Mucosa of descending colon (tissue), 3 donors: ENCODE data around the gene RICTOR. TPM values are rescaled to one million over a fixed set of nuclear protein-coding genes. Genes with fewer than 3 reads are reported as not detected.

Source experiments
- ATAC-seq: fragments of 200-7000 bp; cut with Tn5 transposase; one replicate; pipeline ENCODE4 v1.9.1; 2020; ENCODE audit warnings: mild to moderate bottlenecking, moderate library complexity
- DNase-seq, 3 donors: peaks; one replicate each; pipeline ENCODE4 v3.0.0-alpha.2; 2020
- H3K36me3 ChIP-seq: fragments of 200-600 bp; one replicate; pipeline ENCODE4 v1.8.0; 2021; ENCODE audit warnings: low read depth, mild to moderate bottlenecking
- H3K4me1 ChIP-seq: fragments of 200-600 bp; one replicate; pipeline ENCODE4 v1.8.0; 2021; ENCODE audit warnings: low read depth, mild to moderate bottlenecking
- H3K4me3 ChIP-seq: fragments of 200-600 bp; one replicate; pipeline ENCODE4 v1.8.0; 2021; ENCODE audit warnings: mild to moderate bottlenecking
- H3K9me3 ChIP-seq: fragments of 200-600 bp; one replicate; pipeline ENCODE4 v1.8.0; 2021; ENCODE audit warnings: mild to moderate bottlenecking
- CTCF ChIP-seq: fragments of 200-600 bp; IDR thresholded peaks from one replicate; pipeline ENCODE4 v1.8.0; 2022; ENCODE audit warnings: antibody characterized with exemption, mild to moderate bottlenecking
- intact Hi-C, 2 donors: fragments of 100-400 bp; cut with DNase I in 1 of 2; cut with micrococcal nuclease in 1 of 2; formaldehyde crosslinking; loops; one replicate each; pipeline versions ENCODE4 v1.11.0 to v1.11.1; 2022; cut with DNase I, micrococcal nuclease
- total RNA-seq, 3 donors: library from RNA; stranded (reverse); fragmentation: NEBNext Ultra II Directional in 2 of 3; extraction: Animal tissue kit (Norgen Biotek cat#: 25700) in 2 of 3; gene quantifications; one replicate each; pipeline versions ENCODE4 v1.2.1 to v1.2.4, GENCODE V29; 2021 to 2023
- donor health status: DM: no; HTN: no; CAD: no; lungs with moderate emphysema.
- donor health status: DM: no; HTN: no; CAD: no.
- donor health status: DM: no; HTN: yes; CAD: no.

Gene RICTOR
- total RNA-seq, 3 donors from 2014 or later, result 24.3 to 41.9 (median 36.5) TPM

- Histone ChIP-seq H3K36me3 (no peaks in the 10 kb centered on the region), H3K4me3 (peak overlapping the region; percentile 83), H3K4me1 (peaks cover 5% of the 10 kb centered on the region), H3K9me3 (no peaks in the 10 kb centered on the region)
- intact Hi-C loops, result loop anchor here in 1 of 2 donors (10.0 kb wide), 1 partner anchor 79 kb away; no protein-coding TSS in a partner anchor
- no peak for TF ChIP-seq CTCF
- ATAC-seq (peak; percentile 65), DNase-seq (peak in 1 of 3 donors; percentile 79)
Measured at GRCh38 chr5:39073767-39074016, 507 bp downstream of the RICTOR start.

- Histone ChIP-seq H3K4me3 (peak overlapping the region; percentile 83), H3K4me1 (peaks cover 5% of the 10 kb centered on the region), H3K9me3 (no peaks in the 10 kb centered on the region), H3K36me3 (no peaks in the 10 kb centered on the region)
- DNase-seq (peak in 1 of 3 donors; percentile 66), ATAC-seq (peak; percentile 41)
- no peak for TF ChIP-seq CTCF
- intact Hi-C loops, result loop anchor here in 1 of 2 donors (10.0 kb wide), 1 partner anchor 78 kb away; no protein-coding TSS in a partner anchor
Measured at GRCh38 chr5:39072925-39073766, 1.1 kb downstream of the RICTOR start.

- DNase-seq (no peak), ATAC-seq (no peak)
- TF ChIP-seq CTCF, result no peak
- Histone ChIP-seq H3K9me3 (no peaks in the 10 kb centered on the region), H3K4me3 (no peak overlapping the region), H3K36me3 (no peaks in the 10 kb centered on the region), H3K4me1 (peaks cover 19% of the 10 kb centered on the region)
- intact Hi-C loops, result no loop called here
Measured at GRCh38 chr5:39068099-39068498, 6.1 kb downstream of the RICTOR start.

- no peak overlapping the region for H3K4me3 ChIP-seq
- intact Hi-C loops, result no loop called here
- DNase-seq, result no peak
- peaks cover 24% of the 10 kb centered on the region for H3K4me1 ChIP-seq
- ATAC-seq, result no peak
- no peak for TF ChIP-seq CTCF
- no peaks in the 10 kb centered on the region for H3K9me3 ChIP-seq
- H3K36me3 ChIP-seq, result no peaks in the 10 kb centered on the region
Measured at GRCh38 chr5:39064450-39064849, 9.7 kb downstream of the RICTOR start.

- peaks cover 24% of the 10 kb centered on the region for H3K4me1 ChIP-seq
- no peaks in the 10 kb centered on the region for H3K36me3 ChIP-seq
- H3K9me3 ChIP-seq, result no peaks in the 10 kb centered on the region
- DNase-seq (no peak), ATAC-seq (no peak)
- TF ChIP-seq CTCF, result no peak
- H3K4me3 ChIP-seq, result no peak overlapping the region
- intact Hi-C loops, result no loop called here
Measured at GRCh38 chr5:39063037-39063436, 11.2 kb downstream of the RICTOR start.
